Stimulated activated CD8-positive, alpha-beta memory T cell treated with anti-CD3 and anti-CD28 coated beads, Interleukin-4, amount 100 ng/mL, for 1 hour (primary cell): ENCODE measurements around the gene ENDOG.
"Not testable (repeated sequence)": the region's sequence is repeated elsewhere in the genome, so short reads cannot be mapped to it uniquely, and the experiment has no call there.

ENCODE experiments used
- DNase-seq, 2 donors: peaks; one replicate each; pipeline ENCODE4 v3.0.0-alpha.2; 2020; ENCODE audit warnings: low read depth in 2 of 2, low spot score in 1 of 2

The ENDOG gene

DNA sequence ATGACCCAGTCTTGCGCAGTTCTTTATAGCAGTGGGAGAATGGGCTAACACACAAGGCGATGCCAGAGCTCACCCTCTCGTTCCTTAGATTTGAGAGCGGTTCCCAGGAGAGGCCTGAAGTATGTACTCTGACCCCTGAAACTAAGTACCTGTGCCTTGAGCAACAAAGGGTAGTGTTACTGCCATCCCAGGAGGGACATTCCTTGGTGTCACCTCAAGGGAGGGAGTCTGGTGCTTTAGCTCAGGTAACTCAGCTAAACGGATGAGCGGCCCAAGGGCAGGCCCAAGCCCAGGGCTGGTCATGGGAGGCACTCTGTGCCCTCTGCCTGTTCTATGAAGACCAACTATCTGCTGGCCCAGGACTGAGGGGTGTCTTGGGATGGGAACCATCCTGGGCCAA lies 43.2 kb downstream of the ENDOG start:
- DNase-seq: no peak

DNA sequence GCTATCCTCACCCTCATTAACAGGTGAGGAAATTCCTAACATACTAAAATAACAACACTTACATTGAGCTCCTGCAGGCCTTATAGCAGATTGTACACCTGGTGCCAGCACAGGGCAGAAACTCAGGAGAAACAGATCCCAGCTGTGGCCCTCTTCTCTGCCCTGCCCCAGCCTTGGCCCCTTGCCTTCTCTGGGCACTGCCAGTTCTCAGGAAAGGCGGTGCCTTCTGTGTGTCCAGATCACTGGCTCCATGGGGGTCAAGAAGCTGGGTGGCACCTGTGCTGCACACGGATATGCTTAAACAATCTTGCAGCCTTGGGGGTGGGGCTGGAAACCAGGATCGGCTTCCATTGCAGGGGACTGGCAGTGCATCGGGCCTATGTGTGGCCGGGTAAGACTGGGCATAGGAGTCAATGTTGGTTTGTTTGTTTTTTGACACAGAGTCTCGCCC lies 44.1 kb downstream of the ENDOG start:
- no peak for DNase-seq

DNA sequence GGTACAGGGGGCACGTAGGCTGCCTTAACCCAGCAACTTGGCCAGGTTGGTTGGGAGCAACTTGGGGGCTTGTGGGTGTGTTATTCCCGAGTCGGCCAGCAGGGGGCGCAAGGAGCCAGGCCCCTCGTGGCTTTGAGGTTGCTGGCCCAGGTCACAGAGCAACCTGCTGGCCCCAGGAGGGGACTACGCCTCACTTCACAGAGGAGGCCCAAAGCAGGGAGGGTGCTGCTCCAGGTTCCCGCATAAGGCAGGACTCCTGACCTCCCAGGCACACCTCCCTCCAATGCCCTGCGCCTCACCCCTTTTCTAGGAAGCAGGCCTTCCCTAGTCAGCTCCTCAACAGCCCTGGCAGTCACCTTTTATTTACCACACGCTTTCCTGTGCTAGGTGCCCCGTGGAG lies 45.3 kb downstream of the ENDOG start:
- DNase-seq: peak; percentile 81 to 82

DNA sequence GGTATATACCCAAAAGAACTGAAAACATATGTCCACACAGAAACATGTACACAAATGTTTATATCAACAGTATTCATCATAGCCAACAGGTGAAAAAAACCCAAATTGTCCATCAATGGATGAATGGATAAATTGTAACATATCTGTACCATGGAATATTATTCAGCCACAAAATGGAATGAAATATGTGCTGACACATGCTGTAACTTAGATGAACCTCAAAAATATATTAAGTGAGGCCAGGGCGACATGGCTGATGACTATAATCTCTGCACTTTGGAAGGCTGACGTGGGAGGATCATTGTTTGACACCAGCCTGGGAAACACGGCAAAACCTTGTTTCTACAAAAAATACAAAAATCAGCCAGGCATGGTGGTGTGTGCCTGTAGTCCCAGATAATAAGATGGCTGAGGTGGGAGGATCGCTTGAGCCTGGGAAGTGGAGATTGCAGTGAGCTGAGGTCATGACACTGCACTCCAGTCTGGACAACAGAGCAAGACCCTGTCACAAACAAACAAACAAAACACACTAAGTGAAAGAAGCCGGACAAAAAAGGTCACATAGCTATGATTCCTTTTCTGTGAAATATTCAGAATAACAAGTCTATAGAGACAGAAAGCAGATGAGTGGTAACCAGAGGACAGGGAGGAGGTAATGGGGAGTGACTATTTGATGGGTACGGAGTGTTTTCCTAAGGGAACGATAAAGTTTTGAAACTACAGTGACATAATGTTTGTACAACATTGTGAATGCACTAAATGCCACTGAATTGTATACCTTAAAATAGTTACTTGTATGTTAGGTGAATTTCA lies 52.0 kb downstream of the ENDOG start:
- DNase-seq: no peak

DNA sequence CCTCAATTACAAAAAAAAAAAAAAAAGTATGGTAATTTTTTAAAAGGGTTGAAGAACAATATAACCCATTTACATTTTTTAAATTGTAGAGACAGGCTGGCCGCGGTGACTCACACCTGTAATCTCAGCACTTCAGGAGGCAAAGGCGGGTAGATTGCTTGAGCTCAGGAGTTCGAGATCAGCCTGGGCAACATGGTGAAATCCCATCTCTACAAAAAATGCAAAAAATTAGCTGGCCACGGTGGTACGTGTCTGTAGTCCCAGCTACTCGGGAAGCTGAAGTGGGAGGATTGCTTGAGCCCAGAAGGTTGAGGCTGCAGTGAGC lies 52.6 kb downstream of the ENDOG start:
- DNase-seq: not testable (repeated sequence)
